WTC11 (cell line): ENCODE data around the gene WTAP. TPM values are rescaled to one million over a fixed set of nuclear protein-coding genes. Genes with fewer than 3 reads are reported as not detected.
A peak's percentile ranks its signal among the peaks of the same experiment; 100 is the strongest.

ENCODE experiments used
- ATAC-seq: fragments of 200-7000 bp; cut with Tn5 transposase; 2 replicates; pipeline ENCODE4 v1.10.0; 2021; ENCODE audit warnings: mild to moderate bottlenecking, moderate library complexity
- CTCF ChIA-PET: fragments of 300-600 bp; sonication (Branson Sonifier 250); formaldehyde crosslinking; loops from one replicate; lab custom pipeline; 2021; ENCODE audit warnings: antibody characterized with exemption; lab: Charles Lee
- POLR2A ChIA-PET: fragments of 350-600 bp; sonication (Branson Sonifier 250); formaldehyde crosslinking; loops from one replicate; lab custom pipeline; 2021; ENCODE audit warnings: antibody characterized with exemption; lab: Charles Lee
- DNase-seq: peaks from one replicate; pipeline ENCODE4 v3.0.0; 2021; ENCODE audit warnings: low spot score
- H3K27ac Mint-ChIP-seq: 2 replicates; pipeline ENCODE4 v1.8.0; 2021; ENCODE audit warnings: mixed read lengths
- H3K27me3 Mint-ChIP-seq: 2 replicates; pipeline ENCODE4 v1.8.0; 2021; ENCODE audit warnings: low read depth, mild to moderate bottlenecking, moderate library complexity, mixed read lengths
- H3K36me3 Mint-ChIP-seq: 2 replicates; pipeline ENCODE4 v1.8.0; 2021; ENCODE audit warnings: mixed read lengths
- H3K4me1 Mint-ChIP-seq: 2 replicates; pipeline ENCODE4 v1.8.0; 2022; ENCODE audit warnings: mixed read lengths
- H3K4me3 Mint-ChIP-seq: 2 replicates; pipeline ENCODE4 v1.8.0; 2021; ENCODE audit warnings: mild to moderate bottlenecking, moderate library complexity, mixed read lengths
- H3K9me3 Mint-ChIP-seq: 2 replicates; pipeline ENCODE4 v1.8.0; 2021; ENCODE audit warnings: mixed read lengths
- ATF1 ChIP-seq: sonication (generic); formaldehyde crosslinking; IDR thresholded peaks from 2 replicates; pipeline ENCODE4 v1.8.1; 2023; ENCODE audit warnings: mild to moderate bottlenecking, moderate library complexity, missing genetic modification reagents
- ELF4 ChIP-seq: sonication (generic); formaldehyde crosslinking; IDR thresholded peaks from 2 replicates; pipeline ENCODE4 v1.8.1; 2022; ENCODE audit warnings: low read depth, mild to moderate bottlenecking, moderate library complexity, missing genetic modification reagents
- EMX1 ChIP-seq: fragments of 250-450 bp; sonication (Bioruptor Pico); IDR thresholded peaks from 2 replicates; pipeline ENCODE4 v1.8.0; 2021; ENCODE audit warnings: mild to moderate bottlenecking
- FOXJ3 ChIP-seq: sonication (generic); formaldehyde crosslinking; IDR thresholded peaks from 2 replicates; pipeline ENCODE4 v1.9.0; 2021; ENCODE audit warnings: missing genetic modification reagents, mild to moderate bottlenecking, borderline replicate concordance
- FOXP1 ChIP-seq: sonication (generic); formaldehyde crosslinking; IDR thresholded peaks from 2 replicates; pipeline ENCODE4 v1.8.0; 2022; ENCODE audit warnings: missing genetic modification reagents, mild to moderate bottlenecking, moderate library complexity, borderline replicate concordance
- FOXP4 ChIP-seq: sonication (generic); formaldehyde crosslinking; IDR thresholded peaks from 2 replicates; pipeline ENCODE4 v1.8.0; 2022; ENCODE audit warnings: mild to moderate bottlenecking, missing genetic modification reagents
- GABPB1 ChIP-seq: sonication (generic); formaldehyde crosslinking; IDR thresholded peaks from 2 replicates; pipeline ENCODE4 v1.8.1; 2023; ENCODE audit warnings: mild to moderate bottlenecking, missing genetic modification reagents
- KAT7 ChIP-seq: sonication (generic); formaldehyde crosslinking; IDR thresholded peaks from 2 replicates; pipeline ENCODE4 v1.8.1; 2023; ENCODE audit warnings: missing genetic modification reagents, mild to moderate bottlenecking, borderline replicate concordance
- NFYB ChIP-seq: sonication (generic); formaldehyde crosslinking; conservative IDR thresholded peaks from 2 replicates; pipeline ENCODE4 v1.8.0; 2022; ENCODE audit warnings: low read depth, missing genetic modification reagents
- NR1H2 ChIP-seq: sonication (generic); formaldehyde crosslinking; IDR thresholded peaks from 2 replicates; pipeline ENCODE4 v1.9.0; 2021; ENCODE audit warnings: mild to moderate bottlenecking, moderate library complexity, missing genetic modification reagents
- NR2C2 ChIP-seq: sonication (generic); formaldehyde crosslinking; IDR thresholded peaks from 2 replicates; pipeline ENCODE4 v1.8.0; 2022; ENCODE audit warnings: mild to moderate bottlenecking, missing genetic modification reagents
- PRDM15 ChIP-seq: sonication (generic); formaldehyde crosslinking; IDR thresholded peaks from 2 replicates; pipeline ENCODE4 v1.8.0; 2022; ENCODE audit warnings: missing genetic modification reagents
- PRRX2 ChIP-seq: fragments of 250-450 bp; sonication (Bioruptor Pico); IDR thresholded peaks from 2 replicates; pipeline ENCODE4 v1.8.0; 2021; ENCODE audit warnings: mild to moderate bottlenecking
- RORB ChIP-seq: fragments of 250-450 bp; sonication (Bioruptor Pico); IDR thresholded peaks from 2 replicates; pipeline ENCODE4 v1.9.0; 2021; ENCODE audit warnings: mild to moderate bottlenecking
- SP1 ChIP-seq: sonication (generic); formaldehyde crosslinking; conservative IDR thresholded peaks from 2 replicates; pipeline ENCODE4 v1.8.1; 2022; ENCODE audit warnings: missing genetic modification reagents
- STAT6 ChIP-seq: sonication (generic); formaldehyde crosslinking; conservative IDR thresholded peaks from 2 replicates; pipeline ENCODE4 v1.8.1; 2023; ENCODE audit warnings: mild to moderate bottlenecking, low read depth, missing genetic modification reagents, moderate library complexity
- TCF7 ChIP-seq: sonication (generic); formaldehyde crosslinking; IDR thresholded peaks from 2 replicates; pipeline ENCODE4 v1.8.0; 2022; ENCODE audit warnings: mild to moderate bottlenecking, low read depth, missing genetic modification reagents, moderate library complexity
- ZBTB21 ChIP-seq: sonication (generic); formaldehyde crosslinking; IDR thresholded peaks from 2 replicates; pipeline ENCODE4 v1.8.1; 2023; ENCODE audit warnings: mild to moderate bottlenecking, missing genetic modification reagents, borderline replicate concordance
- ZNF396 ChIP-seq: fragments of 250-450 bp; sonication (Bioruptor Pico); IDR thresholded peaks from 2 replicates; pipeline ENCODE4 v1.8.0; 2021; ENCODE audit warnings: mild to moderate bottlenecking, moderate library complexity, borderline replicate concordance
- ZNF423 ChIP-seq: fragments of 250-450 bp; sonication (Bioruptor Pico); IDR thresholded peaks from 2 replicates; pipeline ENCODE4 v2.1.2; 2022; ENCODE audit warnings: mild to moderate bottlenecking, moderate library complexity
- ZNF425 ChIP-seq: fragments of 250-450 bp; sonication (Bioruptor Pico); conservative IDR thresholded peaks from 2 replicates; pipeline ENCODE4 v1.9.0; 2021; ENCODE audit warnings: mild to moderate bottlenecking
- ZNF671 ChIP-seq: fragments of 250-450 bp; sonication (Bioruptor Pico); IDR thresholded peaks from 2 replicates; pipeline ENCODE4 v1.8.0; 2021; ENCODE audit warnings: mild to moderate bottlenecking
- total RNA-seq: library from RNA; stranded (reverse); gene quantifications from 3 replicates; pipeline ENCODE4 v1.2.3, GENCODE V29; 2021
- TF ChIP-seq, protein P1 (sequence below): sonication (generic); formaldehyde crosslinking; IDR thresholded peaks from 2 replicates; pipeline ENCODE4 v1.8.1; 2022; ENCODE audit warnings: missing genetic modification reagents, borderline replicate concordance

The WTAP gene
- total RNA-seq, 1 experiment from 2014 or later: 88.8 TPM

- Mint-ChIP-seq H3K27ac (no peak overlapping the region), H3K9me3 (no peaks in the 10 kb centered on the region), H3K27me3 (no peaks in the 10 kb centered on the region; the same call in 1 of the 2 replicates), H3K36me3 (peaks cover 18% of the 10 kb centered on the region), H3K4me3 (peak overlapping the region; percentile 85), H3K4me1 (peaks cover 25% of the 10 kb centered on the region)
- ATAC-seq (no peak), DNase-seq (no peak)
- ChIA-PET CTCF (interaction anchor here (0.8 to 2.8 kb wide), 7 partner anchors 35 to 582 kb away, joined by 3 to 8 read pairs (median 4); partner anchors contain the start of genes MRPL18, TCP1 and WTAP), POLR2A (interaction anchor here (0.6 to 3.0 kb wide), 3 partner anchors 35 to 69 kb away, joined by 3 to 20 read pairs (median 4); partner anchors contain the start of gene WTAP)
- no peak for TF ChIP-seq NR1H2 (CRISPR knock-in tag)
- no peak for TF ChIP-seq SP1
- no peak for TF ChIP-seq ZNF396 (CRISPR knock-in tag)
- TF ChIP-seq NFYB (CRISPR knock-in tag): no peak
- no peak for TF ChIP-seq ZBTB21 (CRISPR knock-in tag)
- no peak for TF ChIP-seq EMX1
- TF ChIP-seq ZNF423 (CRISPR knock-in tag): no peak
- no peak for TF ChIP-seq FOXP1 (CRISPR knock-in tag)
- no peak for TF ChIP-seq ATF1 (CRISPR knock-in tag)
- TF ChIP-seq PRRX2 (CRISPR knock-in tag): no peak
- no peak for TF ChIP-seq ELF4 (CRISPR knock-in tag)
- no peak for TF ChIP-seq RORB (CRISPR knock-in tag)
- no peak for TF ChIP-seq FOXJ3 (CRISPR knock-in tag)
- TF ChIP-seq ZNF425 (CRISPR knock-in tag): no peak
- no peak for TF ChIP-seq KAT7 (CRISPR knock-in tag)
- TF ChIP-seq PRDM15 (CRISPR knock-in tag): no peak
- TF ChIP-seq TCF7 (CRISPR knock-in tag): no peak
- TF ChIP-seq ZNF671 (CRISPR knock-in tag): no peak
These were observed 35.4 kb upstream of the WTAP start for GRCh38 chr6:159691963-159692287.

GRCh38 chr6:159692303-159693127, 34.8 kb upstream of the WTAP start:
- Mint-ChIP-seq H3K27me3 (no peaks in the 10 kb centered on the region; the same call in 1 of the 2 replicates), H3K4me3 (peak overlapping the region; percentile 85), H3K36me3 (peaks cover 14% of the 10 kb centered on the region), H3K4me1 (peaks cover 25% of the 10 kb centered on the region), H3K27ac (peak overlapping the region; percentile 57; the same call in 1 of the 2 replicates), H3K9me3 (no peaks in the 10 kb centered on the region)
- ChIA-PET POLR2A (interaction anchor here (0.6 to 3.0 kb wide), 4 partner anchors 34 to 68 kb away, joined by 3 to 20 read pairs (median 4); partner anchors contain the start of gene WTAP), CTCF (interaction anchor here (0.8 to 2.8 kb wide), 7 partner anchors 34 to 583 kb away, joined by 3 to 8 read pairs (median 4); partner anchors contain the start of genes MRPL18, TCP1 and WTAP)
- ATAC-seq: peak; percentile 8
- DNase-seq: peak; percentile 46
- TF ChIP-seq, protein P1, sequence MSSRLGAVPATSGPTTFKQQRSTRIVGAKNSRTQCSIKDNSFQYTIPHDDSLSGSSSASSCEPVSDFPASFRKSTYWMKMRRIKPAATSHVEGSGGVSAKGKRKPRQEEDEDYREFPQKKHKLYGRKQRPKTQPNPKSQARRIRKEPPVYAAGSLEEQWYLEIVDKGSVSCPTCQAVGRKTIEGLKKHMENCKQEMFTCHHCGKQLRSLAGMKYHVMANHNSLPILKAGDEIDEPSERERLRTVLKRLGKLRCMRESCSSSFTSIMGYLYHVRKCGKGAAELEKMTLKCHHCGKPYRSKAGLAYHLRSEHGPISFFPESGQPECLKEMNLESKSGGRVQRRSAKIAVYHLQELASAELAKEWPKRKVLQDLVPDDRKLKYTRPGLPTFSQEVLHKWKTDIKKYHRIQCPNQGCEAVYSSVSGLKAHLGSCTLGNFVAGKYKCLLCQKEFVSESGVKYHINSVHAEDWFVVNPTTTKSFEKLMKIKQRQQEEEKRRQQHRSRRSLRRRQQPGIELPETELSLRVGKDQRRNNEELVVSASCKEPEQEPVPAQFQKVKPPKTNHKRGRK (CRISPR knock-in tag): no peak
- TF ChIP-seq STAT6 (no peak), GABPB1 (CRISPR knock-in tag) (0 out of 2 replicates have a peak, but pooled peaks have one; percentile 4), FOXP4 (no peak), TCF7 (CRISPR knock-in tag) (no peak), NR2C2 (no peak)
